ENCODE data around the gene ZNF133. TPM values are rescaled to one million over a fixed set of nuclear protein-coding genes. Genes with fewer than 3 reads are reported as not detected.

ZNF133 gene
- total and polyA plus RNA-seq, 2 donors (not counting 3 experiments of a cell fraction or from before 2014, with no cell fraction given): 11.1 to 13.8 TPM

DNA sequence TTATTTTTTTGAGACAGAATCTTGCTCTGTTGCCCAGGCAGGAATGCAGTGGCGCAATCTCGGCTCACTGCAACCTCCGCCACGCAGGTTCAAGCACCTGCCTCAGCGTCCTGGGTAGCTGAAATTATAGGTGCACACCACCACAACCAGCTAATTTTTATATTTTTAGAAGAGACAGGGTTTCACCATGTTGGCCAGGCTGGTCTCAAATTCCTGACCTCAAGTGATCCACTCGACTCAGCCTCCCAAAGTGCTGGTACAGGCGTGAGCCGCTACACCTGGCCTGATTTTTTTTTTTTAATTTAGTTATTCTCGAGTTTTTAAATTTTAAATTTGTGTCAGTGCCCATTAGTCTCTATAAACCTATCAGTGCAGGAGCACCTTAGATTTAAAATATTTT is 24.4 kb downstream of the ZNF133 start:
- Histone ChIP-seq H3K9me3 (replicated peaks; ENCODE audit: control insufficient read depth, insufficient read depth, low read length) (no peaks in the 10 kb centered on the region), H3K4me2 (ENCODE audit: insufficient read depth, low read length) (no peak overlapping the region), H2AFZ (ENCODE audit: low read depth, low read length) (no peak overlapping the region), H3K27ac (ENCODE audit: insufficient read depth, low read depth, low read length) (no peak overlapping the region), H3K4me3 (replicated peaks in 1 of 3; ENCODE audit: insufficient read depth in 1 of 3, low read depth in 1 of 3, low read length in 3 of 3) (no peak overlapping the region), H3K36me3 (ENCODE audit: control insufficient read depth in 2 of 2, extremely low read depth in 1 of 2, insufficient read depth in 2 of 2, low read length in 2 of 2) (peaks cover 4 to 27% of the 10 kb centered on the region in 2 experiments), H3K9ac (replicated peaks; ENCODE audit: extremely low read depth, insufficient read depth, low read length) (no peak overlapping the region), H3K9me1 (replicated peaks; ENCODE audit: control insufficient read depth, extremely low read depth, insufficient read depth, low read length) (no peaks in the 10 kb centered on the region), H3K27me3 (ENCODE audit: control insufficient read depth in 2 of 2, insufficient read depth in 2 of 2, low read length in 2 of 2) (no peaks in the 10 kb centered on the region), H3K4me1 (ENCODE audit: control insufficient read depth, extremely low read depth, insufficient read depth, low read length) (no peaks in the 10 kb centered on the region), H3K79me2 (ENCODE audit: control insufficient read depth, insufficient read depth, low read length) (no peaks in the 10 kb centered on the region), H4K20me1 (replicated peaks; ENCODE audit: control insufficient read depth, extremely low read depth, insufficient read depth, low read length) (no peaks in the 10 kb centered on the region)
- intact Hi-C loops (cut with micrococcal nuclease) (no loop called here), dilution Hi-C loops (cut with MboI; ENCODE audit: extremely low pct_ligation_motif_present, low sequenced_read_pairs) (no loop called here)
- DNase-seq (ENCODE audit: low read depth, low spot score) (no peak), FAIRE-seq (no peak)
- BruUV-seq (replicated peaks): no TSS peak
- TF ChIP-seq JUN (IDR thresholded peaks at IDR 0.05; ENCODE audit: borderline replicate concordance, insufficient read depth, insufficient read length, low read depth) (no peak), FOS (IDR thresholded peaks at IDR 0.05; ENCODE audit: borderline replicate concordance, insufficient read depth, low read length) (no peak), MYC (IDR thresholded peaks at IDR 0.05; ENCODE audit: low read depth, low read length) (no peak), CTCF (IDR thresholded peaks at IDR 0.05; ENCODE audit: extremely low read depth in 1 of 2, insufficient read depth in 1 of 2, low read depth in 1 of 2, low read length in 2 of 2) (no peak)
- ChIA-PET POLR2A (no interaction called here), CTCF (interaction anchor here (1.4 kb wide), 1 partner anchor 11 kb away, joined by 3 read pairs; no protein-coding TSS in a partner anchor)

DNA sequence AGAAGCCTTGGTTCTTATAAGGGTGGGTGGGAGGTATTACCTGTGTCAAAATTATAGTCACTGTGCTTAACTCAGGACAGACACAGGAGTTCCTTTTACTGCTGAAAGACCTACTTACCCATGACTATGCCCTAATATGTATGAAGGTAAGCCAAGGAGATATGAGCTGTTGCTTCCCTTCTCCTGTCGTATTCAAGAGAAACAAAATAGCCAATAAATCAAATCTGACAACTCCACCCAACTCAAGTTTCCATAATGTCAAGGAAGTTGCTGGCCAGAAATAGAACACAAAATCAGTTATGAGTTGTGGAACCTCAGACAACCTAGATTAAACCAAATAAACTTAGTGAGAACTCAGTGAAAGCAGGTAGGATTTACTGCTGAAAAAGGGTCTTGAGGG is 25.1 kb downstream of the ZNF133 start:
- DNase-seq (ENCODE audit: low read depth, low spot score) (no peak), FAIRE-seq (no peak)
- Histone ChIP-seq H4K20me1 (replicated peaks; ENCODE audit: control insufficient read depth, extremely low read depth, insufficient read depth, low read length) (no peaks in the 10 kb centered on the region), H3K27ac (ENCODE audit: insufficient read depth, low read depth, low read length) (no peak overlapping the region), H3K4me1 (ENCODE audit: control insufficient read depth, extremely low read depth, insufficient read depth, low read length) (no peaks in the 10 kb centered on the region), H3K4me3 (replicated peaks in 1 of 3; ENCODE audit: insufficient read depth in 1 of 3, low read depth in 1 of 3, low read length in 3 of 3) (no peak overlapping the region), H3K79me2 (ENCODE audit: control insufficient read depth, insufficient read depth, low read length) (no peaks in the 10 kb centered on the region), H3K9me3 (replicated peaks; ENCODE audit: control insufficient read depth, insufficient read depth, low read length) (no peaks in the 10 kb centered on the region), H2AFZ (ENCODE audit: low read depth, low read length) (no peak overlapping the region), H3K9me1 (replicated peaks; ENCODE audit: control insufficient read depth, extremely low read depth, insufficient read depth, low read length) (no peaks in the 10 kb centered on the region), H3K27me3 (ENCODE audit: control insufficient read depth in 2 of 2, insufficient read depth in 2 of 2, low read length in 2 of 2) (no peaks in the 10 kb centered on the region), H3K36me3 (ENCODE audit: control insufficient read depth in 2 of 2, extremely low read depth in 1 of 2, insufficient read depth in 2 of 2, low read length in 2 of 2) (peaks cover 4 to 27% of the 10 kb centered on the region in 2 experiments), H3K9ac (replicated peaks; ENCODE audit: extremely low read depth, insufficient read depth, low read length) (no peak overlapping the region), H3K4me2 (ENCODE audit: insufficient read depth, low read length) (no peak overlapping the region)
- TF ChIP-seq POLR2AphosphoS5 (IDR thresholded peaks at IDR 0.05; ENCODE audit: insufficient read depth, low read depth, low read length) (no peak), FOS (IDR thresholded peaks at IDR 0.05; ENCODE audit: borderline replicate concordance, insufficient read depth, low read length) (no peak), EZH2 (IDR thresholded peaks at IDR 0.05; ENCODE audit: borderline replicate concordance, low read depth, low read length, severe bottlenecking) (no peak), JUN (IDR thresholded peaks at IDR 0.05; ENCODE audit: borderline replicate concordance, insufficient read depth, insufficient read length, low read depth) (no peak), MAX (IDR thresholded peaks at IDR 0.05; ENCODE audit: insufficient read depth, insufficient read length) (no peak), CTCF (IDR thresholded peaks at IDR 0.05; ENCODE audit: extremely low read depth in 1 of 2, insufficient read depth in 1 of 2, low read depth in 1 of 2, low read length in 2 of 2) (no peak), GATA2 (IDR thresholded peaks at IDR 0.05; ENCODE audit: insufficient read depth, insufficient read length, low read depth, low read length) (no peak), MYC (IDR thresholded peaks at IDR 0.05; ENCODE audit: low read depth, low read length) (no peak)
- POLR2A ChIA-PET: no interaction called here
- intact Hi-C loops (cut with micrococcal nuclease) (no loop called here), dilution Hi-C loops (cut with MboI; ENCODE audit: extremely low pct_ligation_motif_present, low sequenced_read_pairs) (no loop called here)
- no TSS peak for BruUV-seq (replicated peaks)
- CTCF ChIA-PET: interaction anchor here (1.4 kb wide), 1 partner anchor 10 kb away, joined by 3 read pairs; no protein-coding TSS in a partner anchor

Measured in endothelial cell of umbilical vein (primary cell).